Endothelial cell (in vitro differentiated cells): ENCODE measurements around the gene TMEM272. TPM values are rescaled to one million over a fixed set of nuclear protein-coding genes. Genes with fewer than 3 reads are reported as not detected.

ENCODE experiments used
- DNase-seq: peaks from one replicate; pipeline ENCODE4 v3.0.0; 2021; ENCODE audit warnings: low spot score
- H3K27ac Mint-ChIP-seq: one replicate; pipeline ENCODE4 v1.8.0; 2021; ENCODE audit warnings: mixed read lengths, inconsistent platforms; ENCODE audit not compliant: unreplicated experiment
- H3K27me3 Mint-ChIP-seq: one replicate; pipeline ENCODE4 v1.8.0; 2021; ENCODE audit warnings: mild to moderate bottlenecking, moderate library complexity, mixed read lengths, inconsistent platforms; ENCODE audit not compliant: unreplicated experiment
- H3K36me3 Mint-ChIP-seq: one replicate; pipeline ENCODE4 v1.8.0; 2021; ENCODE audit warnings: mild to moderate bottlenecking, low read depth, mixed read lengths, inconsistent platforms; ENCODE audit not compliant: unreplicated experiment
- H3K4me1 Mint-ChIP-seq: one replicate; pipeline ENCODE4 v1.8.0; 2021; ENCODE audit warnings: mild to moderate bottlenecking, mixed read lengths, inconsistent platforms; ENCODE audit not compliant: unreplicated experiment
- H3K4me3 Mint-ChIP-seq: one replicate; pipeline ENCODE4 v1.8.0; 2021; ENCODE audit warnings: mild to moderate bottlenecking, mixed read lengths, inconsistent platforms; ENCODE audit not compliant: unreplicated experiment
- H3K9me3 Mint-ChIP-seq: one replicate; pipeline ENCODE4 v1.8.0; 2021; ENCODE audit warnings: mixed read lengths, inconsistent platforms; ENCODE audit not compliant: unreplicated experiment
- long read RNA-seq: library from polyadenylated mRNA; unstranded; transcript quantifications from one replicate; pipeline ENCODE4 v2.0.0, GENCODE V29; 2020; ENCODE audit not compliant: unreplicated experiment
- total RNA-seq: library from RNA; stranded (reverse); fragmentation: NEBNext Ultra II Directional; extraction: Animal tissue kit (Norgen Biotek cat#: 25700); gene quantifications from one replicate; pipeline ENCODE4 v1.2.1, GENCODE V29; 2021; ENCODE audit not compliant: unreplicated experiment
- TF ChIP-seq, protein P1 (sequence below): fragments of 200-600 bp; sonication (generic); IDR thresholded peaks from one replicate; pipeline ENCODE4 v1.5.0; 2021; ENCODE audit warnings: antibody characterized with exemption; ENCODE audit not compliant: unreplicated experiment

The TMEM272 gene, protein sequence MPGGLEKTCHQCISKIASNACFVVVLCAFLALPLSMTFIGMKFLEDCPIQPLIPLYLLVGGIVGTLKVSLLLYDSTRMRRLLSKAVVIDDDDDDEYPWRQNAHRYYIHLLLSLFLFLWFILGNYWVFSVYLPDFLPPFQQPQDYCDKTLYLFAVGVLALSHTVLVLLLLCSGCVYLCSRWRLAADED
- total RNA-seq: 0.15 TPM
- long read RNA-seq: 0 reads

DNA sequence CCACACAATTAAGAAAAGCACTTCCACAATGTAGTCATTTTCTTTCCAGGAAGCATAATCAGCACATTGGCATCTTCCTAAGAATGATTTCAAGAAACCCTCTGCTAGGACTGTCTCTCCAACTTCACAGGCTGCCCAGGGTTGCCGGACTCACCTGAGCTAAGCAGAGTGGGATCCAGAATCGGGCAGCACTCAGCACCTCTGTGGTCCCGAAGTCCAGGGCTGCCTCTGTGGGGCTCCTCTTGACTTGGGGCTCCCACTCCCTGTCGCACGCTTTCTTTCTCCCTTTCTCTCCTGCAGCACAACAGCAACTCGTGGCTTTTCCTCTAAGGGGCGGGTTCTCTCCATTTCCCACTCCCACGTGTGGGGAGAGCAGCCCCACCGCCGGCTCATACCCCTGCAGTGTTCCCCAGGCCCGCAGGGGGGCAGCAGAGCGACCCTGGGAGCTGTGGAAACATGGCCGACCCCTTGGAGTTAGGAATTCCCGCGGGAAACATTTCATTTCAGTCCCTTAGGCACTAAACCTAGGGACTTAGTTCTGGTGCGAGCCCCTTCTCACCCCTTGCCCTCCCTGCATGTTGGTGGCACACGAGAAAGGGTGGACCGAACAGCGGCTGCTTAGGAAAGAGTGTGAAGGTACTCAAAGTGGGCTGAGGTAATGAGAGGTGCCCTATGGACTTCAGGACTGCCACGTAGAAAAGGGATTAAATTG is at the start of gene TMEM272:
Gene TMEM272, minus strand, starts transcription at position 316 of the 712 bp plus-strand sequence. CDS start 6,647 bp downstream, outside the sequence.
- H3K4me1 Mint-ChIP-seq: peaks cover 12% of the 10 kb centered on the region
- DNase-seq: peak; percentile 85
- H3K36me3 Mint-ChIP-seq: no peaks in the 10 kb centered on the region
- TF ChIP-seq, protein P1, sequence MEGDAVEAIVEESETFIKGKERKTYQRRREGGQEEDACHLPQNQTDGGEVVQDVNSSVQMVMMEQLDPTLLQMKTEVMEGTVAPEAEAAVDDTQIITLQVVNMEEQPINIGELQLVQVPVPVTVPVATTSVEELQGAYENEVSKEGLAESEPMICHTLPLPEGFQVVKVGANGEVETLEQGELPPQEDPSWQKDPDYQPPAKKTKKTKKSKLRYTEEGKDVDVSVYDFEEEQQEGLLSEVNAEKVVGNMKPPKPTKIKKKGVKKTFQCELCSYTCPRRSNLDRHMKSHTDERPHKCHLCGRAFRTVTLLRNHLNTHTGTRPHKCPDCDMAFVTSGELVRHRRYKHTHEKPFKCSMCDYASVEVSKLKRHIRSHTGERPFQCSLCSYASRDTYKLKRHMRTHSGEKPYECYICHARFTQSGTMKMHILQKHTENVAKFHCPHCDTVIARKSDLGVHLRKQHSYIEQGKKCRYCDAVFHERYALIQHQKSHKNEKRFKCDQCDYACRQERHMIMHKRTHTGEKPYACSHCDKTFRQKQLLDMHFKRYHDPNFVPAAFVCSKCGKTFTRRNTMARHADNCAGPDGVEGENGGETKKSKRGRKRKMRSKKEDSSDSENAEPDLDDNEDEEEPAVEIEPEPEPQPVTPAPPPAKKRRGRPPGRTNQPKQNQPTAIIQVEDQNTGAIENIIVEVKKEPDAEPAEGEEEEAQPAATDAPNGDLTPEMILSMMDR: peak; percentile 83
- H3K27me3 Mint-ChIP-seq: no peaks in the 10 kb centered on the region
- peak within 1 kb of the TSS; percentile 58 for H3K4me3 Mint-ChIP-seq
- H3K27ac Mint-ChIP-seq: no peak within 1 kb of the TSS
- no peaks in the 10 kb centered on the region for H3K9me3 Mint-ChIP-seq

DNA sequence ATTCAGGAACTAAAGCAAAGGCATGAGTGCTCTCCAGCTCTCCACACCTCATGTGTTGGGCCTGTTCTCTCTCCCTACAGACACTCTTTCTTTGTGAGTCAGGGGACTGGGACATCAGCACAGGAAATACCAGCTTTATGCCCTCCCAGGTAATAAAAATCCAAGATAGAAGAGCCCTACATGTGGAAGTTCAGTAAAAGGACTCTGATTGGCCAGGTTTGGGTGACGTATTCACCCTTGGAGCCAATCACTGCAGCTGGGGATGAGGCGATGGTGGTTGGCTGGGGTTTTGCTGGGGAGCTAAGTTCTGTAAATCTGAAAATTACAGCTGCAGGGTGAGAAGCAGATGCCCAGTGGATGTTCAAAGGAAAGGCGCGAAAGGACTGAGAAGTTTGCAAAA is 49.3 kb upstream of the TMEM272 start:
- TF ChIP-seq, protein P1: no peak
- no peak for DNase-seq
- Mint-ChIP-seq H3K36me3 (no peaks in the 10 kb centered on the region), H3K27me3 (peaks cover 6% of the 10 kb centered on the region), H3K9me3 (no peaks in the 10 kb centered on the region), H3K27ac (no peak overlapping the region), H3K4me3 (no peak overlapping the region), H3K4me1 (peaks cover 16% of the 10 kb centered on the region)

DNA sequence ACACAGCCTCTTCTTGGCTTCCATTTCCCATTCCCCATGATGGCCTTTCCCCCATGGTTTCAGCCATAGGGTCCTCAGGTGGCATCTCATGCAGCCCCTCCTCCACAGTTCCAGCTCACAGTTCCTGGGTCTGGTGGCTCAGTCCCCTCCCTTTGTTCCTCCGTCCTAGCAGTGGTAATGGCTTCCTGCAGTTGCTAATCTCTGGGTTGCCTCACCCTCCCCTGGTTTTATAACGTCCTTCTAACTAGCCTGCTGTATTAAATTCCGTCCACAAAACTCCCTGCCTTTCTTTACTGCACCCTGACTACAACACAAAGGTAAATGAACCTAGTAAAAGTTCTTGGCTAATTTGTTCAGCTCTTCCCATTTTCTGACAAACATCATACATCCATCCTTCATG is 47.7 kb upstream of the TMEM272 start:
- DNase-seq: no peak

DNA sequence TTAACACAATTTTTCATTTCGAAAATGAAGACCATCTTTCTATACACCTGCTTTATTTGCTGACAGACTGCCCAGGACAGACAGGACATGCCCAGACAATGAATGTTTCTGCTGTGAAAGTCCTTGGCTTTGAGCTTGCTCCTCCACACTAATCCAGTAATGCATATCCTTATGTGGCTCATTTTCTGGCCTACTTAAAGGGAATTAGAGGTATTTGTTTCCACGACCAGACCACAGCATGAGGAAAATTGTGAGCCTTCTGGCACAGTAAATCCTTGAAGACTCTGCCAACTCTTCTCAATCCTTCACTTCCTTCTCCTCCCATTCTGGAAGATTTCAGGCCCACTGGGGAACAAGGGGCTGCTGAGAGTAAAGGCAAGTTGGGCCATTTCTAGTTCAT is 42.5 kb upstream of the TMEM272 start:
- Mint-ChIP-seq H3K27ac (no peak overlapping the region), H3K9me3 (no peaks in the 10 kb centered on the region), H3K4me3 (no peak overlapping the region), H3K4me1 (no peaks in the 10 kb centered on the region), H3K27me3 (peaks cover 1% of the 10 kb centered on the region), H3K36me3 (no peaks in the 10 kb centered on the region)
- no peak for DNase-seq
- TF ChIP-seq, protein P1: no peak

More for the DNA sequence above, 47.7 kb upstream of the TMEM272 start:
- TF ChIP-seq, protein P1: no peak
- Mint-ChIP-seq H3K27ac (no peak overlapping the region), H3K4me3 (no peak overlapping the region), H3K4me1 (peaks cover 16% of the 10 kb centered on the region), H3K36me3 (no peaks in the 10 kb centered on the region), H3K27me3 (peaks cover 6% of the 10 kb centered on the region), H3K9me3 (no peaks in the 10 kb centered on the region)

DNA sequence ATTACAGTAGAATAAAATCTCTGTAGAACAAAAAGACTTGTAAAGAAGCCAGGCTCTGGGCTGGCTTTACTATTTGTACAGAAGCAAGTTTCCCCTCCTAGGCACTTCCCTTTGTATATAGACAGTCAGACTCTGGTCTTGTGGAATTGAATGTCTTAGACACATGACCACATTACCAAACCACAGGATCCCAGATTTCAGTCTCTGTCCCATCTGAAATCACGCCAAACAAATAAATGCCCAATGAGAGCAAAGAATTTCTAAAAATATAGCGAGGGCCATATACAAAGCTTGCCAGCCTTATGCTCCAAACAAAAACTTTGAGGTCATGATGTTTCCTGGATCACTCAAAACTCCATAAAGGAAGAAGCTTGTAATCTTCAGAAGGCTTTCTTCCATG is 40.7 kb upstream of the TMEM272 start:
- DNase-seq: no peak
- Mint-ChIP-seq H3K4me1 (no peaks in the 10 kb centered on the region), H3K27me3 (peaks cover 1% of the 10 kb centered on the region), H3K4me3 (no peak overlapping the region), H3K27ac (no peak overlapping the region), H3K9me3 (no peaks in the 10 kb centered on the region), H3K36me3 (no peaks in the 10 kb centered on the region)
- TF ChIP-seq, protein P1: no peak
